ENCODE data around the gene KCNQ5.

GRCh38 chr6:72825315-72825911, 203.5 kb downstream of the KCNQ5 start:
- TF ChIP-seq CTCF (IDR thresholded peaks at IDR 0.05), result no peak
- TF ChIP-seq POLR2A (IDR thresholded peaks at IDR 0.05), result no peak
- TF ChIP-seq EP300 (IDR thresholded peaks at IDR 0.05), result no peak
